ENCODE results near the gene CTSA.
"Not testable (repeated sequence)": the region's sequence is repeated elsewhere in the genome, so short reads cannot be mapped to it uniquely, and the experiment has no call there.

Gene CTSA

GRCh38 chr20:45911486-45912343 lies 20.6 kb downstream of the CTSA start, which contains the start of gene PLTP:
TSS of gene PLTP (minus strand) at chr20:45912155. CDS start at chr20:45911452, 703 bp downstream.
- DNase-seq (ENCODE audit: insufficient read length, low spot score): no peak
- FAIRE-seq: no peak

- FAIRE-seq (no peak), DNase-seq (ENCODE audit: insufficient read length, low spot score) (no peak)
Observed at GRCh38 chr20:45912344-45912682, 21.2 kb downstream of the CTSA start.

GRCh38 chr20:45913116-45913515 lies 22.0 kb downstream of the CTSA start:
- no peak for DNase-seq (ENCODE audit: insufficient read length, low spot score)
- no peak for FAIRE-seq

GRCh38 chr20:45917790-45918141 lies 26.6 kb downstream of the CTSA start:
- DNase-seq (ENCODE audit: insufficient read length, low spot score) (no peak), FAIRE-seq (no peak)

- no peak for FAIRE-seq
- no peak for DNase-seq (ENCODE audit: insufficient read length, low spot score)
Observed at GRCh38 chr20:45918182-45918737, 27.1 kb downstream of the CTSA start.

GRCh38 chr20:45918779-45919537 lies 27.8 kb downstream of the CTSA start:
- FAIRE-seq (no peak), DNase-seq (ENCODE audit: insufficient read length, low spot score) (no peak)

GRCh38 chr20:45919542-45920399 lies 28.6 kb downstream of the CTSA start:
- DNase-seq (ENCODE audit: insufficient read length, low spot score): no peak
- FAIRE-seq: no peak

GRCh38 chr20:45920462-45921336 lies 29.6 kb downstream of the CTSA start:
- no peak for FAIRE-seq
- no peak for DNase-seq (ENCODE audit: insufficient read length, low spot score)

- FAIRE-seq (no peak), DNase-seq (ENCODE audit: insufficient read length, low spot score) (no peak)
Observed at GRCh38 chr20:45921337-45922189, 30.4 kb downstream of the CTSA start.

GRCh38 chr20:45924391-45925261 lies 33.5 kb downstream of the CTSA start:
- no peak for FAIRE-seq
- DNase-seq (ENCODE audit: insufficient read length, low spot score): no peak

GRCh38 chr20:45925821-45926506 lies 34.8 kb downstream of the CTSA start:
- DNase-seq (ENCODE audit: insufficient read length, low spot score) (no peak), FAIRE-seq (no peak)

- FAIRE-seq: no peak
- no peak for DNase-seq (ENCODE audit: insufficient read length, low spot score)
Observed at GRCh38 chr20:45926731-45927070, 35.6 kb downstream of the CTSA start.

GRCh38 chr20:45927071-45927878 lies 36.1 kb downstream of the CTSA start:
- FAIRE-seq (no peak), DNase-seq (ENCODE audit: insufficient read length, low spot score) (no peak)

GRCh38 chr20:45931680-45932079 lies 40.5 kb downstream of the CTSA start:
- not testable (repeated sequence) for DNase-seq (ENCODE audit: insufficient read length, low spot score); FAIRE-seq

GRCh38 chr20:45933266-45934045 lies 42.3 kb downstream of the CTSA start:
- FAIRE-seq (peak; percentile 74), DNase-seq (ENCODE audit: insufficient read length, low spot score) (peak; percentile 71)

- DNase-seq (ENCODE audit: insufficient read length, low spot score) (no peak), FAIRE-seq (no peak)
Observed at GRCh38 chr20:45934046-45934585, 43.0 kb downstream of the CTSA start.
